IMR-90 (cell line): ENCODE measurements around the gene CCND3. TPM values are rescaled to one million over a fixed set of nuclear protein-coding genes. Genes with fewer than 3 reads are reported as not detected.

Source experiments
- ATAC-seq: fragments of 200-7000 bp; cut with Tn5 transposase; 2 replicates; pipeline ENCODE4 v1.9.1; 2020; ENCODE audit warnings: low read depth, mild to moderate bottlenecking, moderate library complexity
- BruUV-seq: library from RNA; stranded (reverse); fragments of 400-500 nt; replicated peaks from 2 replicates; lab custom pipeline; 2021; lab: Mats Ljungman, UMichigan
- CTCF ChIA-PET: fragments of 300-600 bp; formaldehyde crosslinking; extraction: SDS; loops from one replicate; lab custom pipeline; 2021; ENCODE audit warnings: antibody characterized with exemption; lab: Yijun Ruan, JAX
- POLR2A ChIA-PET: fragments of 300-600 bp; sonication (Branson Sonifier 250); formaldehyde crosslinking; loops from one replicate; lab custom pipeline; 2022; ENCODE audit warnings: antibody characterized with exemption; ENCODE audit not compliant: unreplicated experiment; lab: Charles Lee
- DNase-seq: peaks from one replicate; pipeline ENCODE4 v3.0.0; 2013
- H2AFZ ChIP-seq: replicated peaks from 2 replicates; pipeline ENCODE3; 2013; ENCODE audit warnings: low read length, mild to moderate bottlenecking; ENCODE audit not compliant: poor library complexity
- H2AK5ac ChIP-seq: 2 replicates; pipeline ENCODE4 v1.6.1; 2013; ENCODE audit warnings: low read depth, low read length, inconsistent platforms
- H2AK9ac ChIP-seq: replicated peaks from 2 replicates; pipeline ENCODE3; 2013; ENCODE audit warnings: mild to moderate bottlenecking, low read depth, low read length, moderate library complexity; ENCODE audit not compliant: poor library complexity
- H2BK120ac ChIP-seq: 2 replicates; pipeline ENCODE4 v1.6.1; 2013; ENCODE audit warnings: low read depth, low read length, inconsistent platforms
- H2BK15ac ChIP-seq: 3 replicates; pipeline ENCODE4 v1.6.1; 2013; ENCODE audit warnings: low read depth, low read length, inconsistent platforms
- H2BK20ac ChIP-seq: 2 replicates; pipeline ENCODE4 v1.6.1; 2013; ENCODE audit warnings: low read depth, mild to moderate bottlenecking, inconsistent platforms, low read length, moderate library complexity
- H2BK5ac ChIP-seq: 2 replicates; pipeline ENCODE4 v1.6.1; 2013; ENCODE audit warnings: mild to moderate bottlenecking, low read depth, low read length, inconsistent platforms; ENCODE audit not compliant: poor library complexity, severe bottlenecking
- H3K14ac ChIP-seq: replicated peaks from 2 replicates; pipeline ENCODE4 v1.6.1; 2013; ENCODE audit warnings: low read depth, low read length, inconsistent platforms
- H3K18ac ChIP-seq: 2 replicates; pipeline ENCODE4 v1.6.1; 2013; ENCODE audit warnings: low read depth, low read length, control low read depth
- H3K23ac ChIP-seq: 2 replicates; pipeline ENCODE4 v1.6.1; 2013; ENCODE audit warnings: low read depth, low read length, inconsistent platforms
- H3K27ac ChIP-seq: 2 replicates; pipeline ENCODE4 v1.5.1; 2013; ENCODE audit warnings: mild to moderate bottlenecking, control low read depth, low read length; ENCODE audit not compliant: insufficient read depth
- H3K27me3 ChIP-seq: 2 replicates; pipeline ENCODE4 v1.6.1; 2013; ENCODE audit warnings: low read length; ENCODE audit not compliant: control insufficient read depth, insufficient read depth
- H3K36me3 ChIP-seq: 2 replicates; pipeline ENCODE4 v1.6.1; 2013; ENCODE audit warnings: low read length, mixed read lengths; ENCODE audit not compliant: control insufficient read depth, insufficient read depth
- H3K4ac ChIP-seq: 2 replicates; pipeline ENCODE4 v1.6.1; 2013; ENCODE audit warnings: low read depth, low read length, inconsistent platforms
- H3K4me1 ChIP-seq: 2 replicates; pipeline ENCODE4 v1.6.1; 2013; ENCODE audit warnings: low read length, mixed read lengths; ENCODE audit not compliant: control insufficient read depth, insufficient read depth
- H3K4me2 ChIP-seq: 2 replicates; pipeline ENCODE4 v1.6.1; 2013; ENCODE audit warnings: low read depth, mild to moderate bottlenecking, control low read depth, low read length, moderate library complexity
- H3K4me3 ChIP-seq: 2 replicates; pipeline ENCODE4 v1.5.1; 2013; ENCODE audit warnings: low read depth, mild to moderate bottlenecking, control low read depth, low read length, moderate library complexity; ENCODE audit not compliant: insufficient read depth
- H3K56ac ChIP-seq: 2 replicates; pipeline ENCODE4 v1.6.1; 2013; ENCODE audit warnings: low read length, inconsistent platforms; ENCODE audit not compliant: insufficient read depth; ENCODE audit errors: extremely low read depth
- H3K79me1 ChIP-seq, 2 experiments: 2 replicates each; pipeline ENCODE4 v1.6.1; 2013; ENCODE audit warnings: low read length in 2 of 2, inconsistent platforms in 1 of 2, low read depth in 1 of 2
- H3K9ac ChIP-seq: 2 replicates; pipeline ENCODE4 v1.6.1; 2013; ENCODE audit warnings: low read depth, low read length, control low read depth
- H3K9me1 ChIP-seq: 2 replicates; pipeline ENCODE4 v1.6.1; 2013; ENCODE audit warnings: low read length, inconsistent platforms; ENCODE audit not compliant: insufficient read depth
- H3K9me3 ChIP-seq: 2 replicates; pipeline ENCODE4 v1.6.1; 2013; ENCODE audit warnings: low read length; ENCODE audit not compliant: control insufficient read depth, insufficient read depth
- H4K20me1 ChIP-seq: 2 replicates; pipeline ENCODE4 v1.6.1; 2013; ENCODE audit warnings: low read length, inconsistent platforms; ENCODE audit not compliant: insufficient read depth
- H4K5ac ChIP-seq: 2 replicates; pipeline ENCODE4 v1.6.1; 2013; ENCODE audit warnings: mild to moderate bottlenecking, low read depth, low read length, control low read depth
- H4K8ac ChIP-seq, 2 experiments: 2 replicates each; pipeline ENCODE4 v1.6.1; 2013; ENCODE audit warnings: low read depth in 2 of 2, low read length in 2 of 2, control low read depth in 1 of 2, inconsistent platforms in 1 of 2
- H4K91ac ChIP-seq: 2 replicates; pipeline ENCODE4 v1.6.1; 2013; ENCODE audit warnings: low read depth, low read length, inconsistent platforms; ENCODE audit not compliant: insufficient read depth
- BHLHE40 ChIP-seq: fragments of 150-350 bp; IDR thresholded peaks from 2 replicates; pipeline ENCODE4 v1.6.1; 2016; ENCODE audit warnings: mild to moderate bottlenecking, low read depth, low read length
- CEBPB ChIP-seq: IDR thresholded peaks from 2 replicates; pipeline ENCODE4 v1.6.1; 2012; ENCODE audit warnings: low read depth, low read length, improper control_type of control experiment
- CHD1 ChIP-seq: IDR thresholded peaks from 2 replicates; pipeline ENCODE4 v1.6.1; 2012; ENCODE audit warnings: low read depth, low read length, improper control_type of control experiment
- FOS ChIP-seq: fragments of 150-350 bp; IDR thresholded peaks from 2 replicates; pipeline ENCODE4 v1.6.1; 2016; ENCODE audit warnings: low read depth, low read length
- MAFK ChIP-seq: IDR thresholded peaks from 2 replicates; pipeline ENCODE4 v1.6.1; 2012; ENCODE audit warnings: low read depth, low read length, improper control_type of control experiment
- MAZ ChIP-seq: IDR thresholded peaks from 2 replicates; pipeline ENCODE4 v1.6.1; 2012; ENCODE audit warnings: low read depth, mild to moderate bottlenecking, low read length, improper control_type of control experiment, moderate library complexity, borderline replicate concordance
- MXI1 ChIP-seq: IDR thresholded peaks from 2 replicates; pipeline ENCODE4 v1.6.1; 2012; ENCODE audit warnings: low read depth, mild to moderate bottlenecking, low read length, moderate library complexity, borderline replicate concordance
- NFE2L2 ChIP-seq: fragments of 150-350 bp; IDR thresholded peaks from 2 replicates; pipeline ENCODE4 v1.6.1; 2016; ENCODE audit warnings: low read depth, mild to moderate bottlenecking, low read length
- POLR2A ChIP-seq: IDR thresholded peaks from 2 replicates; pipeline ENCODE4 v1.6.1; 2012; ENCODE audit warnings: mild to moderate bottlenecking, low read depth, low read length
- RCOR1 ChIP-seq: IDR thresholded peaks from 2 replicates; pipeline ENCODE4 v1.6.1; 2012; ENCODE audit warnings: mild to moderate bottlenecking, low read length, improper control_type of control experiment; ENCODE audit not compliant: insufficient replicate concordance
- RFX5 ChIP-seq: IDR thresholded peaks from 2 replicates; pipeline ENCODE4 v1.8.0; 2012; ENCODE audit warnings: low read depth, mild to moderate bottlenecking, low read length, moderate library complexity
- SMC3 ChIP-seq: fragments of 150-350 bp; IDR thresholded peaks from 2 replicates; pipeline ENCODE4 v1.6.1; 2016; ENCODE audit warnings: low read depth, mild to moderate bottlenecking, antibody characterized with exemption, low read length, moderate library complexity
- dilution Hi-C: fragments of 300-500 bp; cut with HindIII; formaldehyde crosslinking; loops from one replicate; pipeline ENCODE4 v1.14.3; 2018; ENCODE audit warnings: low sequenced_read_pairs; ENCODE audit not compliant: unreplicated experiment
- in situ Hi-C: fragments of 300-500 bp; cut with MboI; formaldehyde crosslinking; loops from 3 replicates; pipeline ENCODE4 v1.14.3; 2019; ENCODE audit warnings: low sequenced_read_pairs, inconsistent platforms, mixed read lengths
- intact Hi-C: fragments of 100-400 bp; cut with micrococcal nuclease; formaldehyde crosslinking; loops from 2 replicates; pipeline ENCODE4 v1.10.0; 2022
- polyA plus RNA-seq, 3 experiments: library from polyadenylated mRNA; depleted of rRNA; stranded (reverse); fragments of >200 nt; gene quantifications; 2 replicates each; pipeline ENCODE4 v1.2.3, GENCODE V29; 2012; ENCODE audit warnings: low replicate concordance in 1 of 3
- total RNA-seq: library from RNA; depleted of rRNA; stranded (reverse); fragments of >200 nt; gene quantifications from 2 replicates; pipeline ENCODE4 v1.2.3, GENCODE V29; 2012
- TF ChIP-seq, protein P1 (sequence below): conservative IDR thresholded peaks from 2 replicates; pipeline ENCODE4 v1.5.1; 2012; ENCODE audit warnings: mild to moderate bottlenecking, low read depth, low read length, improper control_type of control experiment
- TF ChIP-seq, protein P2 (sequence below): fragments of 150-350 bp; IDR thresholded peaks from 2 replicates; pipeline ENCODE4 v1.6.1; 2016; ENCODE audit warnings: low read depth, mild to moderate bottlenecking, low read length, moderate library complexity, borderline replicate concordance
- TF ChIP-seq, protein P3 (sequence below): fragments of 150-350 bp; IDR thresholded peaks from 2 replicates; pipeline ENCODE4 v1.6.1; 2017; ENCODE audit warnings: mild to moderate bottlenecking, antibody characterized with exemption, low read length, low read depth

The CCND3 gene
- total and polyA plus RNA-seq, 2 of the 4 experiments (the other 2 are of a cell fraction), result 19.2 to 61.9 TPM

DNA sequence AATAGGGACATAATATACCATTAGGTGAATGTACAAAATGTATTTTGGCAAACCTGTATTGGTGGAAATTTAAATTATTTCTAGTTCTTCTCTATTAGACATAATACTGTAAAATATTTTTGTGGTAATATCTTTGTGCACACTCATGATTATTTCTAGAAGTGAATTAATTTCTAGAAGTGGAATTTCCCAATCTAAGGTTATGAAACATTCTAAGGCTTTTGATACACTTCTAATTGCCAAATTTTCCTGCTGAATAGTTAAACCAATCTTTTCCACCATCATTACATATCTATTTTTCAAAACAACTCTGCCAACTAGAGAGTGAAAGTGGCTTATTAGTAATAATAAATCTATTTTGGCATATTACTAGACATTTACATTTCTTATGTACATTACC lies 1.8 kb upstream of the CCND3 start:
- Histone ChIP-seq H3K36me3 (no peaks in the 10 kb centered on the region), H2BK5ac (no peak overlapping the region), H2BK20ac (no peak overlapping the region), H3K9me1 (peaks cover 14% of the 10 kb centered on the region), H3K4me3 (no peak overlapping the region), H2BK15ac (no peak overlapping the region), H2BK120ac (no peak overlapping the region), H4K8ac (no peak overlapping the region), H4K20me1 (peaks cover 22% of the 10 kb centered on the region), H4K91ac (no peak overlapping the region), H2AK5ac (no peak overlapping the region), H2AFZ (no peak overlapping the region), H3K27ac (no peak overlapping the region), H3K27me3 (no peaks in the 10 kb centered on the region), H3K56ac (no peak overlapping the region), H3K4me2 (no peak overlapping the region), H2AK9ac (no peak overlapping the region), H3K9me3 (no peaks in the 10 kb centered on the region), H3K79me1 (peaks cover 9 to 27% of the 10 kb centered on the region in 2 experiments; a peak in 3 of 4 replicates), H3K23ac (no peak overlapping the region), H4K5ac (no peak overlapping the region), H3K9ac (no peak overlapping the region), H3K4me1 (peaks cover 21% of the 10 kb centered on the region), H3K14ac (no peak overlapping the region), H3K18ac (no peak overlapping the region), H3K4ac (no peak overlapping the region)
- TF ChIP-seq CEBPB (no peak), POLR2A (no peak), BHLHE40 (no peak), MAFK (no peak), FOS (no peak), NFE2L2 (no peak), RFX5 (no peak), MXI1 (no peak), RCOR1 (no peak), SMC3 (no peak), MAZ (no peak), CHD1 (no peak)
- TF ChIP-seq, protein P1, sequence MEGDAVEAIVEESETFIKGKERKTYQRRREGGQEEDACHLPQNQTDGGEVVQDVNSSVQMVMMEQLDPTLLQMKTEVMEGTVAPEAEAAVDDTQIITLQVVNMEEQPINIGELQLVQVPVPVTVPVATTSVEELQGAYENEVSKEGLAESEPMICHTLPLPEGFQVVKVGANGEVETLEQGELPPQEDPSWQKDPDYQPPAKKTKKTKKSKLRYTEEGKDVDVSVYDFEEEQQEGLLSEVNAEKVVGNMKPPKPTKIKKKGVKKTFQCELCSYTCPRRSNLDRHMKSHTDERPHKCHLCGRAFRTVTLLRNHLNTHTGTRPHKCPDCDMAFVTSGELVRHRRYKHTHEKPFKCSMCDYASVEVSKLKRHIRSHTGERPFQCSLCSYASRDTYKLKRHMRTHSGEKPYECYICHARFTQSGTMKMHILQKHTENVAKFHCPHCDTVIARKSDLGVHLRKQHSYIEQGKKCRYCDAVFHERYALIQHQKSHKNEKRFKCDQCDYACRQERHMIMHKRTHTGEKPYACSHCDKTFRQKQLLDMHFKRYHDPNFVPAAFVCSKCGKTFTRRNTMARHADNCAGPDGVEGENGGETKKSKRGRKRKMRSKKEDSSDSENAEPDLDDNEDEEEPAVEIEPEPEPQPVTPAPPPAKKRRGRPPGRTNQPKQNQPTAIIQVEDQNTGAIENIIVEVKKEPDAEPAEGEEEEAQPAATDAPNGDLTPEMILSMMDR, result no peak
- TF ChIP-seq, protein P2, sequence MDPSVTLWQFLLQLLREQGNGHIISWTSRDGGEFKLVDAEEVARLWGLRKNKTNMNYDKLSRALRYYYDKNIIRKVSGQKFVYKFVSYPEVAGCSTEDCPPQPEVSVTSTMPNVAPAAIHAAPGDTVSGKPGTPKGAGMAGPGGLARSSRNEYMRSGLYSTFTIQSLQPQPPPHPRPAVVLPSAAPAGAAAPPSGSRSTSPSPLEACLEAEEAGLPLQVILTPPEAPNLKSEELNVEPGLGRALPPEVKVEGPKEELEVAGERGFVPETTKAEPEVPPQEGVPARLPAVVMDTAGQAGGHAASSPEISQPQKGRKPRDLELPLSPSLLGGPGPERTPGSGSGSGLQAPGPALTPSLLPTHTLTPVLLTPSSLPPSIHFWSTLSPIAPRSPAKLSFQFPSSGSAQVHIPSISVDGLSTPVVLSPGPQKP, result no peak
- TF ChIP-seq, protein P3, sequence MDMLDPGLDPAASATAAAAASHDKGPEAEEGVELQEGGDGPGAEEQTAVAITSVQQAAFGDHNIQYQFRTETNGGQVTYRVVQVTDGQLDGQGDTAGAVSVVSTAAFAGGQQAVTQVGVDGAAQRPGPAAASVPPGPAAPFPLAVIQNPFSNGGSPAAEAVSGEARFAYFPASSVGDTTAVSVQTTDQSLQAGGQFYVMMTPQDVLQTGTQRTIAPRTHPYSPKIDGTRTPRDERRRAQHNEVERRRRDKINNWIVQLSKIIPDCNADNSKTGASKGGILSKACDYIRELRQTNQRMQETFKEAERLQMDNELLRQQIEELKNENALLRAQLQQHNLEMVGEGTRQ, result no peak
- ChIA-PET CTCF (no interaction called here), POLR2A (no interaction called here)
- intact Hi-C loops, result no loop called here
- dilution Hi-C loops, result no loop called here
- BruUV-seq, result no TSS peak
- no peak for ATAC-seq
- in situ Hi-C loops, result no loop called here
- DNase-seq, result no peak
